Measurements from ENCODE around the gene RYR3. TPM values are rescaled to one million over a fixed set of nuclear protein-coding genes. Genes with fewer than 3 reads are reported as not detected.

Gene RYR3
- total RNA-seq, 2 experiments from 2014 or later, result 0.06 to 0.32 TPM

DNA sequence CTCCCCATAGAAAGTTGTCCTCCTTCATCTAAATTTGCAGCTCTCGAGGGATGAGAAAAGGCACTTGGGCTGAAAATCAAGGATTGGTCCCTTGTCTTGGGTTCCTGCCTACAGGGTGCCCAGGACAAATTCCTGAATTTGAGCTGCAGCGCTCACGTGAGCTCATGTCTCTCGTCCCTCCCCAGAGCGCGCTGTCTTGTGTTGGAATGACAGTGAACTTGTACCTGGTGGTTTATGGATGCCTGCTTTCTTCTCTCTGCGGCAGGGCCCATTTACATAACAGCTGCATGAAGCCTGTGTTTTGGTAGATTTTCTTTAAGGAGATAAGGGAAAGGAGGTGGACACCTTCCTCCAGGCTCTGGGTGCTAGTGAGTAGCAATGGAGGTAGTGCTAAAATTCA, 4.3 kb downstream of the RYR3 start:
- Histone ChIP-seq H3K36me3 (ENCODE audit: insufficient read depth, low read length) (no peaks in the 10 kb centered on the region), H2AFZ (ENCODE audit: low read length) (no peak overlapping the region), H3K4me3 (ENCODE audit: low read depth, low read length, poor library complexity, severe bottlenecking) (no peak overlapping the region), H3K4me2 (ENCODE audit: low read length) (no peak overlapping the region), H3K27ac (ENCODE audit: low read depth, low read length, poor library complexity, severe bottlenecking) (no peak overlapping the region), H3K9me2 (ENCODE audit: insufficient read depth, low read length) (no peaks in the 10 kb centered on the region), H3K79me2 (ENCODE audit: insufficient read depth, low read depth, low read length) (no peaks in the 10 kb centered on the region), H4K20me1 (ENCODE audit: insufficient read depth, low read length) (no peaks in the 10 kb centered on the region), H3K4me1 (ENCODE audit: insufficient read depth, low read length, poor library complexity, severe bottlenecking) (peaks cover 15% of the 10 kb centered on the region), H3K9me3 (ENCODE audit: low read length) (no peaks in the 10 kb centered on the region)
- intact Hi-C loops (cut with micrococcal nuclease; ENCODE audit: unreplicated experiment), result no loop called here
- no peak for TF ChIP-seq EZH2phosphoT487 (IDR thresholded peaks at IDR 0.05; ENCODE audit: borderline replicate concordance, low read depth, low read length)
- TF ChIP-seq, protein P1, sequence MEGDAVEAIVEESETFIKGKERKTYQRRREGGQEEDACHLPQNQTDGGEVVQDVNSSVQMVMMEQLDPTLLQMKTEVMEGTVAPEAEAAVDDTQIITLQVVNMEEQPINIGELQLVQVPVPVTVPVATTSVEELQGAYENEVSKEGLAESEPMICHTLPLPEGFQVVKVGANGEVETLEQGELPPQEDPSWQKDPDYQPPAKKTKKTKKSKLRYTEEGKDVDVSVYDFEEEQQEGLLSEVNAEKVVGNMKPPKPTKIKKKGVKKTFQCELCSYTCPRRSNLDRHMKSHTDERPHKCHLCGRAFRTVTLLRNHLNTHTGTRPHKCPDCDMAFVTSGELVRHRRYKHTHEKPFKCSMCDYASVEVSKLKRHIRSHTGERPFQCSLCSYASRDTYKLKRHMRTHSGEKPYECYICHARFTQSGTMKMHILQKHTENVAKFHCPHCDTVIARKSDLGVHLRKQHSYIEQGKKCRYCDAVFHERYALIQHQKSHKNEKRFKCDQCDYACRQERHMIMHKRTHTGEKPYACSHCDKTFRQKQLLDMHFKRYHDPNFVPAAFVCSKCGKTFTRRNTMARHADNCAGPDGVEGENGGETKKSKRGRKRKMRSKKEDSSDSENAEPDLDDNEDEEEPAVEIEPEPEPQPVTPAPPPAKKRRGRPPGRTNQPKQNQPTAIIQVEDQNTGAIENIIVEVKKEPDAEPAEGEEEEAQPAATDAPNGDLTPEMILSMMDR (conservative IDR thresholded peaks at IDR 0.05; ENCODE audit: low read length), result no peak
- POLR2A ChIA-PET, result interaction anchor here (0.7 kb wide), 1 partner anchor 91 kb away, joined by 3 read pairs; no protein-coding TSS in a partner anchor
- CTCF ChIA-PET (ENCODE audit: unreplicated experiment), result no interaction called here
- no peak for DNase-seq (ENCODE audit: low spot score)
- BruUV-seq (replicated peaks), result no TSS peak

DNA sequence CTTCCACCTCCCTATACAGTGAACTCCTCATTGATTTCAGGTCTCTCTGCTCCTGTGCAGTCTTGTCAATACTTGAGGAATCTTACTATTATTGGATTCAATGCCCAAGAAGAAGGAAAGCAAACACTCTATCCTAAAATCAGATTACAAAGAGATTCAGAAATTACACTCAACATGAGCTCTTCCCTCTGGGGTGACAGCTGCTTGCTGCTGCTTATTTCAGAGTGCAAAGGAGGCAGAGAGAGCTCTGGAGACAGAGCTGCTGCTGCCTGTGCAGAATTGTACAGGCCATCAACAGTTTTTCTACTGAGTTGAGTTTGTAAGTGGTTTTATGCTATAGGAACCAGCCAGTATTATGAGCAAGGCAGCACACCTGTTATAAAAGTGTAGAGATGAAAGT, 7.1 kb downstream of the RYR3 start:
- CTCF ChIA-PET (ENCODE audit: unreplicated experiment), result no interaction called here
- no peak for TF ChIP-seq EZH2phosphoT487 (IDR thresholded peaks at IDR 0.05; ENCODE audit: borderline replicate concordance, low read depth, low read length)
- TF ChIP-seq, protein P1 (conservative IDR thresholded peaks at IDR 0.05; ENCODE audit: low read length), result no peak
- Histone ChIP-seq H3K27ac (ENCODE audit: low read depth, low read length, poor library complexity, severe bottlenecking) (no peak overlapping the region), H3K9me3 (ENCODE audit: low read length) (no peaks in the 10 kb centered on the region), H3K79me2 (ENCODE audit: insufficient read depth, low read depth, low read length) (no peaks in the 10 kb centered on the region), H3K9me2 (ENCODE audit: insufficient read depth, low read length) (no peaks in the 10 kb centered on the region), H4K20me1 (ENCODE audit: insufficient read depth, low read length) (no peaks in the 10 kb centered on the region), H3K36me3 (ENCODE audit: insufficient read depth, low read length) (no peaks in the 10 kb centered on the region), H3K4me2 (ENCODE audit: low read length) (no peak overlapping the region), H3K4me3 (ENCODE audit: low read depth, low read length, poor library complexity, severe bottlenecking) (no peak overlapping the region), H3K4me1 (ENCODE audit: insufficient read depth, low read length, poor library complexity, severe bottlenecking) (peaks cover 29% of the 10 kb centered on the region), H2AFZ (ENCODE audit: low read length) (no peak overlapping the region)
- BruUV-seq (replicated peaks), result no TSS peak
- POLR2A ChIA-PET, result interaction anchor here (1.7 kb wide), 1 partner anchor 8 kb away, joined by 5 read pairs; no protein-coding TSS in a partner anchor
- intact Hi-C loops (cut with micrococcal nuclease; ENCODE audit: unreplicated experiment), result no loop called here
- DNase-seq (ENCODE audit: low spot score), result no peak

DNA sequence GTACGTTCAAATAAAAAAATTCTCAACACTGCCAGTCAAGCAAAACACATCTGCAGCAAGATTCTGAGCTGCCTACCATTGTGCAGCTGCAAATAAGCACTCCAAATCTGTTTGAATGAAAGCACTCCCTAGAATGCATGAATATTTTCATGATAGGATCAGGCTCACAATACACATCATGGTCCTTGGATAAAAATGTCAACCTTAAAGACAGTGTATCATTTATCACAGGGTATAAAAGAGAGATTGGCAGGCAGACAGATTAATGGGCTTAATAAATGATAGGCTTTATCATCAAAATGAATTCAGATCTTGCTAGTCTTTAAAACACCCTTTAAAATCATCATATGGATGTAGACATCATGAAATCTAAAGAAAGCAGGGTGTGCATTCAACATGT, 9.2 kb downstream of the RYR3 start:
- POLR2A ChIA-PET, result interaction anchor here (0.6 to 1.4 kb wide), 2 partner anchors 24 to 126 kb away, joined by 3 to 6 read pairs; no protein-coding TSS in a partner anchor
- H3K27ac ChIP-seq (ENCODE audit: low read depth, low read length, poor library complexity, severe bottlenecking), result no peak overlapping the region
- no peaks in the 10 kb centered on the region for H3K79me2 ChIP-seq (ENCODE audit: insufficient read depth, low read depth, low read length)
- no peaks in the 10 kb centered on the region for H3K36me3 ChIP-seq (ENCODE audit: insufficient read depth, low read length)
- H3K4me2 ChIP-seq (ENCODE audit: low read length), result no peak overlapping the region
- CTCF ChIA-PET (ENCODE audit: unreplicated experiment), result no interaction called here
- DNase-seq (ENCODE audit: low spot score), result no peak
- no peaks in the 10 kb centered on the region for H3K9me3 ChIP-seq (ENCODE audit: low read length)
- H2AFZ ChIP-seq (ENCODE audit: low read length), result no peak overlapping the region
- H3K4me3 ChIP-seq (ENCODE audit: low read depth, low read length, poor library complexity, severe bottlenecking), result no peak overlapping the region
- no peaks in the 10 kb centered on the region for H3K9me2 ChIP-seq (ENCODE audit: insufficient read depth, low read length)
- peaks cover 45% of the 10 kb centered on the region for H3K4me1 ChIP-seq (ENCODE audit: insufficient read depth, low read length, poor library complexity, severe bottlenecking)
- intact Hi-C loops (cut with micrococcal nuclease; ENCODE audit: unreplicated experiment), result loop anchor here (5.0 kb wide), 1 partner anchor 62 kb away; no protein-coding TSS in a partner anchor
- no peaks in the 10 kb centered on the region for H4K20me1 ChIP-seq (ENCODE audit: insufficient read depth, low read length)
- no TSS peak for BruUV-seq (replicated peaks)
- TF ChIP-seq, protein P1 (conservative IDR thresholded peaks at IDR 0.05; ENCODE audit: low read length), result no peak
- no peak for TF ChIP-seq EZH2phosphoT487 (IDR thresholded peaks at IDR 0.05; ENCODE audit: borderline replicate concordance, low read depth, low read length)

Data from OCI-LY7 (cell line).